ENCODE measurements around the gene TEX14. TPM values are rescaled to one million over a fixed set of nuclear protein-coding genes. Genes with fewer than 3 reads are reported as not detected.
A peak's percentile ranks its signal among the peaks of the same experiment; 100 is the strongest.

The TEX14 gene
- total RNA-seq, 1 donor from 2014 or later = 0.05 TPM

DNA sequence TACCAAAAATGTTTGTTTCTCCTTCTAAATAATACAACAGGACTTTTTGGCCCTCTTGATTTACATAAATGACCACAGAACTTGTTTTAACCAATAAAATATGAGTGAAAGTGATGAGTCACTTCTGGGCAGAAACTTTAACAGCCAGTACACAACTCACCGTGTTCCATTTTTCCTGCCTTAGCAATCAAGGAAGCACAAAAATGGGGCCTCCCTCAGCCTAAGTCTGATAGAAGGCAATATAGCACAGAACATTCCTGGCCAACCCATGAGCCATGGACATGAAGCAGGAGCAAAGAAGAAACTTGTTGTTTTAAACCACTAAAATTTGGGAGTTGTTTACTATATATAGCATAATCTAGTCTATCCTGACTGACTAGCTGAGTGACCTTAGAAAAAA lies 116.3 kb downstream of the TEX14 start:
- no peak for TF ChIP-seq CTCF (IDR thresholded peaks at IDR 0.05)
- H3K9me3 Mint-ChIP-seq (ENCODE audit: low read depth) = no peaks in the 10 kb centered on the region
- H3K27ac Mint-ChIP-seq (ENCODE audit: unreplicated experiment) = peak overlapping the region; percentile 54
- no peak overlapping the region for H3K4me3 Mint-ChIP-seq (ENCODE audit: unreplicated experiment)
- no peaks in the 10 kb centered on the region for H3K36me3 Mint-ChIP-seq (ENCODE audit: low read depth)
- H3K27me3 Mint-ChIP-seq (ENCODE audit: low read depth) = no peaks in the 10 kb centered on the region
- DNase-seq (ENCODE audit: low spot score) = no peak
- H3K4me1 Mint-ChIP-seq (ENCODE audit: low read depth) = peaks cover 21% of the 10 kb centered on the region

- no peak for TF ChIP-seq CTCF (IDR thresholded peaks at IDR 0.05)
- no peak for DNase-seq (ENCODE audit: low spot score)
- no peak overlapping the region for H3K4me3 Mint-ChIP-seq (ENCODE audit: unreplicated experiment)
- peaks cover 21% of the 10 kb centered on the region for H3K4me1 Mint-ChIP-seq (ENCODE audit: low read depth)
- no peaks in the 10 kb centered on the region for H3K36me3 Mint-ChIP-seq (ENCODE audit: low read depth)
- H3K9me3 Mint-ChIP-seq (ENCODE audit: low read depth) = no peaks in the 10 kb centered on the region
- H3K27ac Mint-ChIP-seq (ENCODE audit: unreplicated experiment) = no peak overlapping the region
- H3K27me3 Mint-ChIP-seq (ENCODE audit: low read depth) = no peaks in the 10 kb centered on the region
Observed at GRCh38 chr17:58574025-58574424, 117.8 kb downstream of the TEX14 start.

- peaks cover 21% of the 10 kb centered on the region for H3K4me1 Mint-ChIP-seq (ENCODE audit: low read depth)
- no peak overlapping the region for H3K4me3 Mint-ChIP-seq (ENCODE audit: unreplicated experiment)
- no peak overlapping the region for H3K27ac Mint-ChIP-seq (ENCODE audit: unreplicated experiment)
- H3K36me3 Mint-ChIP-seq (ENCODE audit: low read depth) = no peaks in the 10 kb centered on the region
- H3K9me3 Mint-ChIP-seq (ENCODE audit: low read depth) = no peaks in the 10 kb centered on the region
- DNase-seq (ENCODE audit: low spot score) = no peak
- no peak for TF ChIP-seq CTCF (IDR thresholded peaks at IDR 0.05)
- H3K27me3 Mint-ChIP-seq (ENCODE audit: low read depth) = no peaks in the 10 kb centered on the region
Observed at GRCh38 chr17:58572846-58573245, 119.0 kb downstream of the TEX14 start.

DNA sequence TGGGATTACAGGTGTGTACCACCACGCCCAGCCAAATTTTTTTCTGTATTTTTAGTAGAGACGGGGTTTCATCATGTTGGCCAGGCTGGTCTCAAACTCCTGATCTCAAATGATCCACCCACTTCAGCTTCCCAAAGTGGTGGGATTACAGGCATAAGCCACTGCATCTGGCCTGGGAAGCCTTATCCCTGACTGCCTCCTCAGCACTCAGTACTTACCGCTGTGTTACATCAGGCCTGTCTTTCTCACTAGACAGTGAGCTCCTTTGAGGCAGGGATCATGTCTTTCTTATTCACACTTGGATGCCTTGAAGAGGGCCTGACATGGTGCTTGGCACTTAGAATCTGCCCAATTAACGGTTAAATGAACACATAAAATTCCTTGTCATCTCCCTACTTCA lies 121.1 kb downstream of the TEX14 start:
- Mint-ChIP-seq H3K9me3 (ENCODE audit: low read depth) (no peaks in the 10 kb centered on the region), H3K36me3 (ENCODE audit: low read depth) (no peaks in the 10 kb centered on the region), H3K4me1 (ENCODE audit: low read depth) (peaks cover 12% of the 10 kb centered on the region), H3K27me3 (ENCODE audit: low read depth) (no peaks in the 10 kb centered on the region), H3K27ac (ENCODE audit: unreplicated experiment) (no peak overlapping the region), H3K4me3 (ENCODE audit: unreplicated experiment) (no peak overlapping the region)
- no peak for DNase-seq (ENCODE audit: low spot score)
- no peak for TF ChIP-seq CTCF (IDR thresholded peaks at IDR 0.05)

DNA sequence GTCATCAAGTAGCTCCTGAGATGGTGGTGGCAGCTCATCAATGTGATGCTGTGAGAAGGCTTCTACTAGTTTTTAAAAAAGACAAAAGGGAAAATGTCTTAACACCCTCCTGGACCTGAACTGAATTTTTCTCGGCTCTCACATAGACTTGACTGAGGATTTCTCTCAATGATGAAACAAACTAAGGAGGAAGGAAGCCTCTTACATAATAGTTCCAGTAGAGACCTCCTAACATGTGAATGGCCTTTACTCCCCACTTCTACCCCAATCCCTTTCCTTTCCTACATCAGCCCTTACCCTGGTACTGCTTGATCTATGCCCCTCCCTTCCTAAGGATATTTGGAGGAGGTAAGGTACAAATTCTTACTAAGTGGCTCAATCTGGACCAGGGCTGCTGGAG lies 122.6 kb downstream of the TEX14 start:
- Mint-ChIP-seq H3K4me1 (ENCODE audit: low read depth) (peaks cover 5% of the 10 kb centered on the region), H3K9me3 (ENCODE audit: low read depth) (no peaks in the 10 kb centered on the region)

More for the DNA sequence above, 122.6 kb downstream of the TEX14 start:
- DNase-seq (ENCODE audit: low spot score) = no peak
- no peaks in the 10 kb centered on the region for H3K36me3 Mint-ChIP-seq (ENCODE audit: low read depth)
- no peak overlapping the region for H3K4me3 Mint-ChIP-seq (ENCODE audit: unreplicated experiment)
- no peak for TF ChIP-seq CTCF (IDR thresholded peaks at IDR 0.05)
- H3K27me3 Mint-ChIP-seq (ENCODE audit: low read depth) = peaks cover 2% of the 10 kb centered on the region
- no peak overlapping the region for H3K27ac Mint-ChIP-seq (ENCODE audit: unreplicated experiment)
